ENCODE results near the gene KDM3A.

GRCh38 chr2:86416146-86416545 is 25.0 kb upstream of the KDM3A start:
- TF ChIP-seq CTCF (IDR thresholded peaks at IDR 0.05) (no peak), POLR2AphosphoS5 (IDR thresholded peaks at IDR 0.05) (no peak)

Measured in suprapubic skin (tissue), 3 donors.